BE2C (cell line): ENCODE results near the gene NACC2.

Experiments used
- DNase-seq: peaks from one replicate; pipeline ENCODE4 v3.0.0-alpha.2; 2020
- H3K27me3 ChIP-seq: fragments of 250-450 bp; sonication (Bioruptor Pico); 2 replicates; pipeline ENCODE4 v1.5.1; 2020; ENCODE audit warnings: mild to moderate bottlenecking
- H3K36me3 ChIP-seq: fragments of 250-450 bp; sonication (Bioruptor Pico); 2 replicates; pipeline ENCODE4 v1.5.1; 2020; ENCODE audit warnings: mild to moderate bottlenecking
- H3K4me1 ChIP-seq: fragments of 250-450 bp; sonication (Bioruptor Pico); 2 replicates; pipeline ENCODE4 v1.5.1; 2020
- H3K4me3 ChIP-seq: 2 replicates; pipeline ENCODE4 v1.5.1; 2011; ENCODE audit warnings: low read depth, low read length
- H3K9me3 ChIP-seq: fragments of 250-450 bp; sonication (Bioruptor Pico); 2 replicates; pipeline ENCODE4 v1.5.1; 2020
- TF ChIP-seq, protein P1 (sequence below): IDR thresholded peaks from 2 replicates; pipeline ENCODE4 v1.5.1; 2012; ENCODE audit warnings: mild to moderate bottlenecking, low read depth, low read length

The NACC2 gene

DNA sequence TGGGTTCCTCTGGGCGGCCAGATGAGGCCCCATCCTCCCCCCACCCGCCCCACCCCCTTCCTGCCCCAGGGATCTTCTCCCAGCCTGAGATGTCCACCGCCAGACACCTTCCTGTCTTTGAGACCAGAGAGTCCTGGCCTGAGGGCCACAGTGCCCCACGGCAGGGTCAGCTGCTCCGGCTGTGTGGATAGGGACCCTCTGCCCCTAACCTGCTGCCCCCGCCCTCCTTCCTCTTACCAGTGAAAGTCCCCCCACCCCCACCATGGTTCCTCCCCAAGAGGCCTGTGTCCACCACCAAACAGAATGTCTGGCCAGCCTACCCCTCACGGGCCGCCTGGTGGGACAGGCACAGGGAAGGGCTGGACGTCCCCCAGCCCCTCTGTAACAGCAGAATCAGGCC lies 90.9 kb downstream of the NACC2 start:
- DNase-seq, result no peak
- Histone ChIP-seq H3K4me3 (no peak overlapping the region), H3K27me3 (no peaks in the 10 kb centered on the region), H3K36me3 (no peaks in the 10 kb centered on the region), H3K9me3 (no peaks in the 10 kb centered on the region), H3K4me1 (peaks cover 4% of the 10 kb centered on the region)
- TF ChIP-seq, protein P1, sequence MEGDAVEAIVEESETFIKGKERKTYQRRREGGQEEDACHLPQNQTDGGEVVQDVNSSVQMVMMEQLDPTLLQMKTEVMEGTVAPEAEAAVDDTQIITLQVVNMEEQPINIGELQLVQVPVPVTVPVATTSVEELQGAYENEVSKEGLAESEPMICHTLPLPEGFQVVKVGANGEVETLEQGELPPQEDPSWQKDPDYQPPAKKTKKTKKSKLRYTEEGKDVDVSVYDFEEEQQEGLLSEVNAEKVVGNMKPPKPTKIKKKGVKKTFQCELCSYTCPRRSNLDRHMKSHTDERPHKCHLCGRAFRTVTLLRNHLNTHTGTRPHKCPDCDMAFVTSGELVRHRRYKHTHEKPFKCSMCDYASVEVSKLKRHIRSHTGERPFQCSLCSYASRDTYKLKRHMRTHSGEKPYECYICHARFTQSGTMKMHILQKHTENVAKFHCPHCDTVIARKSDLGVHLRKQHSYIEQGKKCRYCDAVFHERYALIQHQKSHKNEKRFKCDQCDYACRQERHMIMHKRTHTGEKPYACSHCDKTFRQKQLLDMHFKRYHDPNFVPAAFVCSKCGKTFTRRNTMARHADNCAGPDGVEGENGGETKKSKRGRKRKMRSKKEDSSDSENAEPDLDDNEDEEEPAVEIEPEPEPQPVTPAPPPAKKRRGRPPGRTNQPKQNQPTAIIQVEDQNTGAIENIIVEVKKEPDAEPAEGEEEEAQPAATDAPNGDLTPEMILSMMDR, result no peak

DNA sequence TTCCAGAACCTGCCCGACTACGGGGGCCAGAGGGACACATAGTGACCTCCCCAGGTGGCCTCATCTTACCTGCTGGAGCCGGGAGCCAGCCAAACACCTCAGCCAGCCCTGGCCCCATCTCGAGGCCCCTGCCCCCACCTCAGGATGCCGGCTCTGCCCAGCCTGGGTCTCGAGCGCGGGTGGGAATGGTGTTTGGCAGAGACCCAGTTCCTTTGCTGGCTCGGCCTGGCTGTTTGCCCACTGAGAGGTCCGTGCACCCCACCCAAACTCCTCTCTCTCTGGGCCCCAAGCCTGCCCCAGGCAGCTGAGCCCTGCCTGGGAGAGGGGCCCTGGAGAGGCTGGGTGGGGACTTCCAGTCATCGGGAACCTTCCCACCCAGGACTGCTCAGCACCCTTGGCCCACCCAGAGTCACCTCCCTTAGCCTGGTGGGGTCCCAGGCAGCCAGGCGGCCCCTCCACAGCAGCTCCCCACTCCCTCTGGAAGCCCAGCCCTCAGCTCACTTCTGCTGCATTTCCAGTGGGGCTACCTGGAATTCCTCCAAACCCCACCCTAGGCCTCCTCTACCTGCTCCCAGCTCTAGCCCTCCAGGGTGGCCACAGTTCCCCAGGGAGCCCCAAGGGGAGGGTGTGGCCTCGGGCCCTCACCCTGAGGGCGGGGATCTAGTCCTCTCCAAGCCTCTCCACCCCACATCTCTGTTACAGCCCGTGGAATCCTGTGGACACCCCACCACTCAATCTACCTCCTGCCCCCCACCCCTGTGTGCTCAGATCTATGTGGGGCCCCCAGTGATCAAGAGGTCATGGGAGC lies 91.5 kb downstream of the NACC2 start:
- no peaks in the 10 kb centered on the region for H3K27me3 ChIP-seq
- no peaks in the 10 kb centered on the region for H3K9me3 ChIP-seq
- TF ChIP-seq, protein P1, result no peak
- H3K36me3 ChIP-seq, result no peaks in the 10 kb centered on the region
- H3K4me3 ChIP-seq, result no peak overlapping the region
- H3K4me1 ChIP-seq, result peaks cover 4% of the 10 kb centered on the region
- DNase-seq, result no peak

DNA sequence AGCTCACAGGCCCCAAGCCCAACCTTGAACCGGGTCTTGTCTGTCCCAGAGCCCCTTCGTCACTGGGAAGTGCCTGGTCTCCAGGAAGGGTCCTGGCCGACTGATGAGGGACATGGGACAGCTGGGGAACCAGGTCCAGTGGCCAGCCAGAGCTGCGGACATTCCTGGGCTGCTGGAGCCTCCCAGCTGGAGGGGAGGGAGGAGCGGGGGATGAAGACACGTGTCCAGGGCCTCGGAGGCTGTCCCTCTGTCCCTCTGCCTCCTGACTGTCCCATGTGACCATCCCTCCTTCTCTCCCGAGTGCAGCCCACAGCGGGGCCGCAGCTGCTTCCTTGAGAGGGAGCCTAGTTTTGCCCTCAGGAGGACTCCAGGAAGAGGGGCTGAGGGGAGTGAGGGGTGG lies 92.2 kb downstream of the NACC2 start:
- DNase-seq, result no peak
- no peak overlapping the region for H3K4me3 ChIP-seq
- H3K27me3 ChIP-seq, result no peaks in the 10 kb centered on the region
- H3K36me3 ChIP-seq, result no peaks in the 10 kb centered on the region
- H3K9me3 ChIP-seq, result no peaks in the 10 kb centered on the region
- TF ChIP-seq, protein P1, result no peak
- H3K4me1 ChIP-seq, result no peaks in the 10 kb centered on the region

DNA sequence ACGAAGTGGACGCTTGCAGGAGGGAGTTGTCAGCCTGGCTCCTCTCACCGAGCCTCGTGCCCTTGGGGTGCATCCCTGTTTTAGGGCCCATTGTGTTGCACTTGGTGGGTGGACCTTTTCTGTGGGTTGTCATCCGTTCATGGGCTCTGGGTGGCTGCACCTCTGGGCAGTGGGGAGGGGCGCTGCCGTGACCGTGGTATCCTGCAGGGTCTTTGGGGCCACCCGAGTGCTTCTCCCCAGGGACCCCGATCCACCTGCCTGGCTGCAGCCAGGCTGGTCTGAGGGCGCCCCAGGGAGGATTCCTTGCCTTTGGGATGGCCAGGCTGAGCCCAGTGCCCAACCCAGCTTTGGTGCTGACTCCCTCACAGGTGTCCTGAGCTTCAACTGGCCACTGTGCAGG lies 92.9 kb downstream of the NACC2 start:
- Histone ChIP-seq H3K4me3 (no peak overlapping the region), H3K9me3 (no peaks in the 10 kb centered on the region), H3K36me3 (no peaks in the 10 kb centered on the region), H3K4me1 (no peaks in the 10 kb centered on the region), H3K27me3 (no peaks in the 10 kb centered on the region)
- DNase-seq, result no peak
- TF ChIP-seq, protein P1, result no peak

DNA sequence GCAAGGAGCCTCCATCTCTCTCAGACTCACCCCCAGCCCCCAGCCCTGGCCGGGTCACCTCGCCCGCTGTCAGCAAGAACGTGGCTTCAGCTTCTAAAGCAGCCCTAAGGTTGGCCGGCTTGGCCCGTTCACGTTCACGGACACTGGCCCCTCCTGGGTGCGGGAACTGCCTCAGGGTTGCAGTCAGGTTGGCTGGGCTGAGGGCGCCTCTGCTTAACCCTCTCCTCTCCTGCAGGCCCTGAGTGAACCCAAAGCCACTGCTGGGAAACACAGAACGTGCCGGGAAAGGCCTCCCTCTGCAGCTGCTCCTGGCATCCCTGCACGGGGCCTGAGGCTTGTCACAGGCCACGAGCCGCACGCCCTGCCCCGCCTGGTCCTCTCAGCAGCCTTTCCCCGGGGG lies 93.9 kb downstream of the NACC2 start:
- Histone ChIP-seq H3K4me3 (no peak overlapping the region), H3K4me1 (no peaks in the 10 kb centered on the region), H3K27me3 (no peaks in the 10 kb centered on the region), H3K9me3 (no peaks in the 10 kb centered on the region), H3K36me3 (no peaks in the 10 kb centered on the region)
- TF ChIP-seq, protein P1, result no peak
- no peak for DNase-seq

DNA sequence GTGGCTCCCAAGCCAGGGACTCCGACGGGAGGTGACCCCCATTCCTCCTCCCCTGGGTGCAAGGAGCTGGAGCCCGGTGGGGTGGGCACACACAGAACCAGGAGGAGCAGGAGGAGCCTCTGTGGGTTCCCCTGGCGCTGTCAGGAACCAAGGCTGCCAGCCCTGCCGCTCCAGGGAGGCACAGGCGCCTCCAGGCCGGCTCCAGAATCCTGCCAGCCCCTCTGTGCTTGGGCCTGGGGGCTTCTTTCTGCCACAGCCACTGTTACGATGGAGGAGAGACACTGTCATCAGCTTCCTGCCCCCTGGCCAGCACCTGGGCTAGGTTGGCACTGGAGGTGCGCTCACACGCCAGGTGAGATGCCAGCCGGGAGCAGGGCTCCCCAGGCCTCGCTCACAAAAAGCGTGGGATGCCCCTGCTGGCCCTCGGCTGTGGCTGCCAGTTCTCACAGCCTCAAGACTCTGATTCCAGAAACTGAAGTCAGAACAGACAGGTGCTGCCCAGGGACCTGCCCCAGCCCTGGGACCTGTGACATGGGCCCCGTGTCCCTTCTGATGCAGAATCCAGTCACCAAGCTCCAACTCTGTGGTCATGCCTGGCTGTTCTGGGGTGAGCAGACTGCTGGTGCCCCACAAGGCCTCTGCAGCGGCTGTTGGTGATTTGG lies 96.5 kb downstream of the NACC2 start:
- H3K9me3 ChIP-seq, result no peaks in the 10 kb centered on the region
- DNase-seq, result no peak
- no peaks in the 10 kb centered on the region for H3K27me3 ChIP-seq
- H3K4me1 ChIP-seq, result peaks cover 9% of the 10 kb centered on the region
- H3K4me3 ChIP-seq, result no peak overlapping the region
- H3K36me3 ChIP-seq, result no peaks in the 10 kb centered on the region
- TF ChIP-seq, protein P1, result no peak
